Measurements from ENCODE around the gene DNMT3L.
"Not testable (repeated sequence)": the region's sequence is repeated elsewhere in the genome, so short reads cannot be mapped to it uniquely, and the experiment has no call there.

DNMT3L gene

GRCh38 chr21:44294391-44295162, 32.9 kb upstream of the DNMT3L start:
- no peak for DNase-seq

GRCh38 chr21:44293551-44294231, 32.0 kb upstream of the DNMT3L start:
- no peak for DNase-seq

- no peak for DNase-seq
Observed at GRCh38 chr21:44292812-44293195, 31.1 kb upstream of the DNMT3L start.

- no peak for DNase-seq
Observed at GRCh38 chr21:44291936-44292811, 30.5 kb upstream of the DNMT3L start.

- no peak for DNase-seq
Observed at GRCh38 chr21:44291078-44291935, 29.6 kb upstream of the DNMT3L start.

- DNase-seq, result no peak
Observed at GRCh38 chr21:44290327-44291077, 28.8 kb upstream of the DNMT3L start.

- no peak for DNase-seq
Observed at GRCh38 chr21:44289381-44290010, 27.8 kb upstream of the DNMT3L start.

- DNase-seq, result no peak
Observed at GRCh38 chr21:44288251-44289110, 26.8 kb upstream of the DNMT3L start.

- no peak for DNase-seq
Observed at GRCh38 chr21:44286716-44287632, 25.3 kb upstream of the DNMT3L start.

- DNase-seq, result no peak
Observed at GRCh38 chr21:44286086-44286715, 24.5 kb upstream of the DNMT3L start.

GRCh38 chr21:44285138-44285992, 23.7 kb upstream of the DNMT3L start, which contains the start of gene AIRE:
AIRE (plus strand) TSS chr21:44285876; CDS start chr21:44286007, 131 bp downstream.
- DNase-seq, result no peak

GRCh38 chr21:44283948-44284347, 22.3 kb upstream of the DNMT3L start:
- DNase-seq, result no peak

GRCh38 chr21:44283211-44283785, 21.6 kb upstream of the DNMT3L start:
- DNase-seq, result not testable (repeated sequence)

GRCh38 chr21:44282370-44282769, 20.7 kb upstream of the DNMT3L start:
- DNase-seq, result no peak

- no peak for DNase-seq
Observed at GRCh38 chr21:44281801-44282200, 20.1 kb upstream of the DNMT3L start.

GRCh38 chr21:44279354-44280260, 17.9 kb upstream of the DNMT3L start:
- no peak for DNase-seq

Measured in NK-92 treated with Interleukin-12 subunit alpha and Interleukin-12 subunit beta, amount 100 ng/mL, for 24 hours (cell line).